DMS114 treated with DMSO at 0.1 percent for 48 hours (cell line): ENCODE results near the gene NAV2.

ENCODE experiments used
- DNase-seq: peaks from one replicate; lab custom pipeline; 2025; ENCODE audit not compliant: unreplicated experiment; lab: John Stamatoyannopoulos, UW

Gene NAV2

DNA sequence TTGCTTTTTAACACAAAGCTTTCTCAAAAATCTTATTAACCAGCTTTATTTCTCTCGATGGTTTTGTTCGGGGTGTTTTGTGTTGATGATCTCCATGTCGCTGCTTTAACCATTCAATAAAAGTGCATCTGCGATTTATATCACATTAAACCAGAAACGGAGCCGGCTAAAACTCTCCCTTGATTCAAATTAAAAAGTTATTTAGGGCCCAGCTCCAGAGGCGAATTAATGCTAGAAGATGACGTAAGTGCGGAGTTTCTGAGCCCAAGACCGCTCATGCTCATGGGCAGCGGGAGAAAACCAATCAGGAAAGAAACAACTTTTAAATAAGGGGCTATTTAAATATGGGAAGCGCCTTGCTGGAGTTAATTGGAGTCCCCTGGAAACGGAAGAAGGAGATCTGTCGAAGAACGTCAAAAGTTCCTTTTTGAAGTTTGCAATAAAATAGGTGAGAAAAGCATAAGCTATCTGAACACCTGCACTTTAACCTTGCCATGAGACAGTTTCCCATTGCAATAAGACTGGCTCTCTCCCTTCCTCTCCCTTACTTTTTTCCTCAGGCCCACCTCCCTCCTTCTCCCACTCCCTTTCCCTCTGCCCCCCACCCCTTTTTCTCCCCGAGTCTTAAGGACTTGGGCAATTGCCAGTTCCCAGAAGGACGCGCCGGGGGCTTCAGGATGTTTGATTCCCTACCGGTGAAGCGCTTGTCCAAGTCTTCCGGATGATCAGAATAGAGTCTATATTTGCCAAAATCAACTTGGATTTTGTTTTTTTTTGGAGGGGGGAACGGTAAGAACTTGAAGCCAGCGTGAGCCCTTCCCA lies 449.5 kb downstream of the NAV2 start:
- no peak for DNase-seq

DNA sequence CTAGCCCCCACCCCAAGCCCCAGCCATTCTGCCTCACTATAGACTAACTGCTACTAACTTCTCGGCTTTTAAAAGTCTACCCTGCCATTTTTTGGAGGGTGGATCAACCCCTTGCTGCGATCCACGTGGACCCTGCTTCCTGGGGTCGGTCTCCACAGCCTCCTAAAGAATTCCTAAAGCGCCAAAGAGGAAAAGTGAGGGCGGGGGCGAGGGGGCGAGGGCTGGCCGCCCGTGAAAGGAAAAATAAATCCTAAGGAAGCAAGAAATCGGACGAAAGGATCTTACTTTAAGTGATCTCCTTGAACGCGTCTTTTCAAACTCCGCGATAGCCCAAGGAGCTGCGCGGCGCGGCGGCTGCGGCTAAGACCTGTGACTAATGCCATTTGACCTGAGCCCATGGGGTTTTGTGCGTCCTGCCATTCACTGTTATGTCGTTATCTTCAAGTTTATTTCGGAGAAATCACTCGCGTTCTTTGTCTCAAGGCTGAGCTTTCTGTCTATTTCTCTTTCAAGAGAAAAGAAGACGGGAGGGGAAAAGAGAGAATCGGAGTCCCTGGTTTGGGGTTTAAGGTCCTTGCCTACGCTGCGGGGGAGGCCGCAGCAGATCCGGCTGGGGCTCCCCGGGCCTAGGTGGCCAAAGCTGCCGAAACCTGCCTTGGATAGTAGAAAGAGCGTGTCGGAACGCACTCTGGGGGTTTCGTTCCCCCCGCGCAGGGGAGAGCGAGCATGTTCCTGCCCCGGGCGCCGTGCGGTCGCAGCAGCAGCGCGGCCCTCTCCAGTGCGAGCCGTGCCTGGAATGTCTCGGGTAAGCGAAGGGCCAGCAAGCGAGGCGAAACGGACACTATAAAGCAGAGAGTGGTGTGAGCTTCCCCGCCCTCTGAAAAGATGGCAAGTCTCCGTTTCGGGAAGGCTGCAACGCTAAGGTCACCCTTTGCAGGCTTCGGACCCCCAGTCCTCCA lies 450.5 kb downstream of the NAV2 start:
- DNase-seq, result no peak

DNA sequence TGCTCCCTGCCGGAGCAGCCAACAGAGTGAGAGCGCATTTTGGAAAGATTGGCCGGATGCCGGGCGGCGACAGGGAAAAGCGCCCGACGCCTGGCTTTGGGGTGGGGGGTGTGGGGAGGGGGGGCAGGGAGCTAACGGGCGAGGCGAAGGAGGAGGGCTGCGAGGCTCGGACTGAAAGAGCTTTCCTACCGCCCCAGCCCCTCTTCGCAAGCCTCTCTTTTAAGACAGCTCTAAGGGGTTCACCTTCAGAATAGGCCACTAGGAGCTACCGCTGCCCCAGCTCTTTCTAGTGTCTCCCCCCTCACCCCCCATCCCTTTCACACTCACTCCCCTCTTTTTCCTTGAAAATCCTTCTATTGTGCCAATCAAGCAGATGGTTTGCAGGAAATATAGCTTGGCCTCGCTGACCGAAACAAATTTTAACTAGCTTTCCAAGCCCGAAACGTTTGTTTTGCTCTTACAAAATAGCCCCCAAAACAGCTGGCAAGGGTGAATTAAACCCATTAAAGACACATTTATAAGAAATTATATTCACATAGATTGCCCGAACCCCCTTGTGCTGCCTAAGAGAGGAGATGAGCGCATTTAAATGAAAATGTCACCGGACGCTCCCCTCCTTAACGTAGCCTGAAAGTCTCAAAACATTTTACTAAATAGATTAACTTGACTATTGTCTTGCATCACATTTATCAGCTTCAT lies 451.3 kb downstream of the NAV2 start:
- DNase-seq, result no peak
